DOHH2 (cell line): Measurements from ENCODE around the gene USP31.

Experiments used
- CTCF ChIP-seq: fragments of 200-600 bp; sonication (generic); IDR thresholded peaks from one replicate; pipeline ENCODE4 v1.5.1; 2014; ENCODE audit warnings: antibody characterized with exemption, mild to moderate bottlenecking, low read depth, low read length; ENCODE audit not compliant: poor library complexity, severe bottlenecking
- EZH2phosphoT487 ChIP-seq: fragments of 200-600 bp; sonication (generic); IDR thresholded peaks from 2 replicates; pipeline ENCODE4 v1.6.1; 2017; ENCODE audit warnings: borderline replicate concordance, mild to moderate bottlenecking, antibody characterized with exemption, low read length, moderate library complexity, mixed read lengths

DNA sequence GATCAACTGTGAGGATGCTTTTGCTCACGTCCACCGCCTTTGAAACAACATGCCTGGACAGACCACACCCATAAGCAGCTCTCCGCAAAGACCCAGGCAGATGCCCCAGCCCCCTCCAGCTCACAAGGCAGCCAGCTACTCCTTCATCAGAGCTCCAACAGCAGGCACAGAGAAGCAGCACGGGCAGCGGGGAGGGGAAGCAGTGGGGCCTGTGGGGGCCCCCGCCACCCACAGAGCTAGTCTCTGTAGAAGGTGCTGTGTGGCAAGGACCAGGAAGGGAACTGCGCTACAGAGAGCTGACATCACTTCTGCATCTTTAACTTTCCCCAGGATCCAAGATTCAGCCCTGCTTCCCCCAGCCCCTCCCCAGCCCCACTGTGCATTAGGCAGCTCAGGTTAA is 23.3 kb upstream of the USP31 start:
- TF ChIP-seq CTCF (no peak), EZH2phosphoT487 (no peak)
